H9 (cell line): ENCODE data around the gene SNCA. TPM values are rescaled to one million over a fixed set of nuclear protein-coding genes. Genes with fewer than 3 reads are reported as not detected.

ENCODE experiments used
- DNase-seq: peaks from one replicate; pipeline ENCODE4 v3.0.0-alpha.2; 2017
- H2AFZ ChIP-seq: one replicate; pipeline ENCODE4 v1.6.1; 2013; ENCODE audit warnings: mild to moderate bottlenecking, low read length, control low read depth, moderate library complexity
- H2AK5ac ChIP-seq: 2 replicates; pipeline ENCODE4 v1.6.1; 2013; ENCODE audit warnings: low read length, control low read depth, mixed read lengths; ENCODE audit not compliant: insufficient read length
- H2BK120ac ChIP-seq: one replicate; pipeline ENCODE4 v1.6.1; 2013; ENCODE audit warnings: low read depth, mild to moderate bottlenecking, low read length, control low read depth, inconsistent platforms; ENCODE audit not compliant: poor library complexity, severe bottlenecking
- H2BK12ac ChIP-seq: 2 replicates; pipeline ENCODE4 v1.6.1; 2013; ENCODE audit warnings: low read length, control low read depth, mixed read lengths, low read depth; ENCODE audit not compliant: insufficient read length
- H2BK15ac ChIP-seq: 2 replicates; pipeline ENCODE4 v1.6.1; 2013; ENCODE audit warnings: low read depth, low read length, control low read depth
- H2BK20ac ChIP-seq: one replicate; pipeline ENCODE4 v1.6.1; 2013; ENCODE audit warnings: low read depth, mild to moderate bottlenecking, low read length, control low read depth, inconsistent platforms; ENCODE audit not compliant: poor library complexity, severe bottlenecking
- H2BK5ac ChIP-seq: 2 replicates; pipeline ENCODE4 v1.6.1; 2013; ENCODE audit warnings: low read length, control low read depth, mixed read lengths; ENCODE audit not compliant: insufficient read length
- H3K14ac ChIP-seq: 2 replicates; pipeline ENCODE4 v1.6.1; 2013; ENCODE audit warnings: low read length, control low read depth; ENCODE audit not compliant: insufficient read depth
- H3K18ac ChIP-seq: 2 replicates; pipeline ENCODE4 v1.6.1; 2013; ENCODE audit warnings: low read depth, mild to moderate bottlenecking, mixed read lengths, low read length, control low read depth; ENCODE audit not compliant: insufficient read length
- H3K23ac ChIP-seq: 2 replicates; pipeline ENCODE4 v1.6.1; 2013; ENCODE audit warnings: low read length, control low read depth, mixed read lengths, low read depth; ENCODE audit not compliant: insufficient read length
- H3K23me2 ChIP-seq: 2 replicates; pipeline ENCODE4 v1.6.1; 2013; ENCODE audit warnings: low read depth, mild to moderate bottlenecking, mixed read lengths, low read length, control low read depth; ENCODE audit not compliant: insufficient read length, poor library complexity, severe bottlenecking
- H3K27ac ChIP-seq: 2 replicates; pipeline ENCODE4 v1.5.1; 2013; ENCODE audit warnings: low read length, control low read depth, mixed read lengths, low read depth; ENCODE audit not compliant: insufficient read length
- H3K27me3 ChIP-seq: 2 replicates; pipeline ENCODE4 v1.6.1; 2013; ENCODE audit warnings: low read length, control low read depth, inconsistent platforms; ENCODE audit not compliant: insufficient read depth
- H3K4ac ChIP-seq: 2 replicates; pipeline ENCODE4 v1.6.1; 2013; ENCODE audit warnings: low read depth, mild to moderate bottlenecking, control low read depth, inconsistent platforms, low read length, moderate library complexity
- H3K4me1 ChIP-seq: 2 replicates; pipeline ENCODE4 v1.6.1; 2013; ENCODE audit warnings: low read length, control low read depth, inconsistent platforms; ENCODE audit not compliant: insufficient read depth
- H3K4me2 ChIP-seq: 2 replicates; pipeline ENCODE4 v1.6.1; 2013; ENCODE audit warnings: low read length, control low read depth, mixed read lengths; ENCODE audit not compliant: insufficient read length, insufficient read depth
- H3K56ac ChIP-seq: 2 replicates; pipeline ENCODE4 v1.6.1; 2013; ENCODE audit warnings: low read depth, mild to moderate bottlenecking, mixed read lengths, low read length, control low read depth; ENCODE audit not compliant: insufficient read length
- H3K79me1 ChIP-seq: 2 replicates; pipeline ENCODE4 v1.6.1; 2013; ENCODE audit warnings: low read depth, mild to moderate bottlenecking, moderate library complexity, low read length, control low read depth, inconsistent platforms; ENCODE audit not compliant: insufficient read depth, poor library complexity, severe bottlenecking
- H3K79me2 ChIP-seq: 2 replicates; pipeline ENCODE4 v1.6.1; 2013; ENCODE audit warnings: low read length, control low read depth, inconsistent platforms; ENCODE audit not compliant: insufficient read depth
- H3K9ac ChIP-seq: 2 replicates; pipeline ENCODE4 v1.6.1; 2013; ENCODE audit warnings: low read length, control low read depth, mixed read lengths; ENCODE audit not compliant: insufficient read length; ENCODE audit errors: extremely low read depth
- H3K9me3 ChIP-seq: one replicate; pipeline ENCODE4 v1.6.1; 2013; ENCODE audit warnings: low read depth, low read length, inconsistent platforms; ENCODE audit not compliant: control insufficient read depth
- H3T11ph ChIP-seq: one replicate; pipeline ENCODE4 v1.6.1; 2013; ENCODE audit warnings: mild to moderate bottlenecking, low read length, control low read depth, inconsistent platforms
- H4K20me1 ChIP-seq: one replicate; pipeline ENCODE4 v1.6.1; 2013; ENCODE audit not compliant: control insufficient read depth, insufficient read length, insufficient read depth
- H4K5ac ChIP-seq: 2 replicates; pipeline ENCODE4 v1.6.1; 2013; ENCODE audit warnings: low read depth, mild to moderate bottlenecking, mixed read lengths, low read length, control low read depth; ENCODE audit not compliant: insufficient read length
- H4K8ac ChIP-seq: replicated peaks from 2 replicates; pipeline ENCODE4 v1.6.1; 2013; ENCODE audit warnings: low read length, control low read depth, mixed read lengths, low read depth; ENCODE audit not compliant: insufficient read length
- H4K91ac ChIP-seq: 2 replicates; pipeline ENCODE4 v1.6.1; 2013; ENCODE audit warnings: low read depth, mild to moderate bottlenecking, moderate library complexity, mixed read lengths, low read length, control low read depth; ENCODE audit not compliant: insufficient read length
- H3K27ac Mint-ChIP-seq, 3 experiments: 2 replicates in 2 of 3; 3 replicates in 1 of 3; pipeline ENCODE4 v1.8.0; 2020 to 2021; ENCODE audit warnings: mixed read lengths in 3 of 3, mild to moderate bottlenecking in 1 of 3, moderate library complexity in 1 of 3
- H3K27me3 Mint-ChIP-seq: 2 replicates; pipeline ENCODE4 v1.8.0; 2021; ENCODE audit warnings: low read depth, mild to moderate bottlenecking, moderate library complexity, mixed read lengths
- H3K36me3 Mint-ChIP-seq, 3 experiments: 2 replicates in 2 of 3; 3 replicates in 1 of 3; pipeline ENCODE4 v1.8.0; 2020 to 2021; ENCODE audit warnings: low read depth in 3 of 3, mixed read lengths in 3 of 3; ENCODE audit not compliant: insufficient read depth in 1 of 3
- H3K4me1 Mint-ChIP-seq, 2 experiments: 2 replicates each; pipeline ENCODE4 v1.8.0; 2020; ENCODE audit warnings: mixed read lengths in 2 of 2
- H3K4me3 Mint-ChIP-seq, 2 experiments: 2 replicates in 1 of 2; 3 replicates in 1 of 2; pipeline ENCODE4 v1.8.0; 2020 to 2021; ENCODE audit warnings: mild to moderate bottlenecking in 2 of 2, mixed read lengths in 2 of 2, moderate library complexity in 1 of 2
- H3K9me3 Mint-ChIP-seq, 2 experiments: 2 replicates in 1 of 2; 3 replicates in 1 of 2; pipeline ENCODE4 v1.8.0; 2020; ENCODE audit warnings: mild to moderate bottlenecking in 2 of 2, mixed read lengths in 2 of 2, moderate library complexity in 1 of 2
- CTCF ChIP-seq: fragments of 200-600 bp; sonication (generic); conservative IDR thresholded peaks from 3 replicates; pipeline ENCODE4 v1.8.0; 2021; ENCODE audit warnings: antibody characterized with exemption, mild to moderate bottlenecking
- WGBS: extraction: QIAGEN DNeasy Blood & Tissue Kit; methylation state at CpG from one replicate; pipeline ENCODE4 v1.1.7; 2013; ENCODE audit warnings: missing lambda C conversion rate, low lambda C conversion rate, mixed read lengths; ENCODE audit not compliant: insufficient read length; ENCODE audit errors: extremely low coverage; 5-methylcytosine and 5-hydroxymethylcytosine counted together
- total RNA-seq: library from RNA; stranded (reverse); gene quantifications from 2 replicates; pipeline ENCODE4 v1.2.1, GENCODE V29; 2021

SNCA gene
- total RNA-seq, 1 experiment from 2014 or later = 8.5 TPM

DNA sequence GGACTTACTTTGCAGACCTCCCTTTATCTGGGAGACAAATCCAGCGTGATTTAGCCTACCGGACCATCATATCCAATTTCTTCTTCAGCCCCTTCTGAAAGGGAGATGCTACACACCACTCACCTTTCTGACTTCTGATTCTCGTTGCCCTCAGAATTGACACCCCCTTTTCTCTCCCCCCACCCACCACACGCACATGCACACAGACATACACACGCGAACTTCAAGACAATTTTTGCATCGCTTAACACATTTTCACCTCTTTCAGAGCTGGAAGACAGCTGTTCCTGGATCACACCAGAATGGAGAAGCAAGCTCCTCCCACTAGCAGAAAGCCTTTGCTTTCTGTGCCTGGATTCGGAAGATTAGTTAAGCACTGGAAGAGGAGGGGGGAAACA lies 1.0 kb upstream of the SNCA start:
- WGBS = no CpG with 5 or more reads among the region's 8 CpGs
- H3K27me3 Mint-ChIP-seq = peaks cover 27% of the 10 kb centered on the region
- H3K4me3 Mint-ChIP-seq = peak overlapping the region; percentile 80 to 92
- H2AFZ ChIP-seq = peak overlapping the region; percentile 94
- no peak overlapping the region for H3K23ac ChIP-seq
- no peak overlapping the region for H3K56ac ChIP-seq
- no peak overlapping the region for H3K14ac ChIP-seq
- peaks cover 2% of the 10 kb centered on the region; the same call in 1 of the 2 replicates for H3K4me1 ChIP-seq
- DNase-seq = no peak
- peaks cover 20 to 23% of the 10 kb centered on the region in 2 experiments for H3K4me1 Mint-ChIP-seq
- no peak overlapping the region for H2BK120ac ChIP-seq
- H3K18ac ChIP-seq = no peak overlapping the region
- no peak overlapping the region for H4K5ac ChIP-seq
- peaks cover 6% of the 10 kb centered on the region; the same call in 1 of the 2 replicates for H3K27me3 ChIP-seq
- no peak overlapping the region for H3K4ac ChIP-seq
- H3T11ph ChIP-seq = no peak overlapping the region
- no peak overlapping the region for H2BK20ac ChIP-seq
- TF ChIP-seq CTCF = no peak
- no peak overlapping the region for H2BK12ac ChIP-seq
- H4K91ac ChIP-seq = no peak overlapping the region
- H3K9me3 Mint-ChIP-seq = no peaks in the 10 kb centered on the region
- peak overlapping the region; percentile 63 for H3K9ac ChIP-seq
- H3K79me1 ChIP-seq = no peaks in the 10 kb centered on the region
- no peaks in the 10 kb centered on the region for H4K20me1 ChIP-seq
- peak overlapping the region in 2 of 3 experiments; percentile 37 to 92; a peak in 3 of 7 replicates for H3K27ac Mint-ChIP-seq
- peaks cover 13% of the 10 kb centered on the region for H3K23me2 ChIP-seq
- H3K79me2 ChIP-seq = no peaks in the 10 kb centered on the region
- no peak overlapping the region for H2BK15ac ChIP-seq
- H2BK5ac ChIP-seq = no peak overlapping the region
- H3K27ac ChIP-seq = no peak overlapping the region
- no peak overlapping the region for H2AK5ac ChIP-seq
- no peak overlapping the region for H4K8ac ChIP-seq
- peak overlapping the region; percentile 98 for H3K4me2 ChIP-seq
- H3K9me3 ChIP-seq = no peaks in the 10 kb centered on the region
- H3K36me3 Mint-ChIP-seq = peaks cover 3 to 14% (median 8%) of the 10 kb centered on the region in 3 experiments; a peak in 4 of 7 replicates
